Measurements from ENCODE around the gene TPSD1.

GRCh38 chr16:1278477-1278876 is 22.6 kb downstream of the TPSD1 start:
- TF ChIP-seq CTCF (conservative IDR thresholded peaks at IDR 0.05; ENCODE audit: low read depth in 2 of 2): no peak; a peak in 1 of 4 replicates
- TF ChIP-seq POLR2AphosphoS5 (IDR thresholded peaks at IDR 0.05; ENCODE audit: low read depth): no peak
- no peak for TF ChIP-seq EZH2phosphoT487 (IDR thresholded peaks at IDR 0.05; ENCODE audit: unreplicated experiment)
- no peak for TF ChIP-seq EZH2 (IDR thresholded peaks at IDR 0.05; ENCODE audit: low read depth, unreplicated experiment)
- no peak for TF ChIP-seq CREB1 (CRISPR knock-in tag; IDR thresholded peaks at IDR 0.05; ENCODE audit: low read depth)
- TF ChIP-seq, protein P1, sequence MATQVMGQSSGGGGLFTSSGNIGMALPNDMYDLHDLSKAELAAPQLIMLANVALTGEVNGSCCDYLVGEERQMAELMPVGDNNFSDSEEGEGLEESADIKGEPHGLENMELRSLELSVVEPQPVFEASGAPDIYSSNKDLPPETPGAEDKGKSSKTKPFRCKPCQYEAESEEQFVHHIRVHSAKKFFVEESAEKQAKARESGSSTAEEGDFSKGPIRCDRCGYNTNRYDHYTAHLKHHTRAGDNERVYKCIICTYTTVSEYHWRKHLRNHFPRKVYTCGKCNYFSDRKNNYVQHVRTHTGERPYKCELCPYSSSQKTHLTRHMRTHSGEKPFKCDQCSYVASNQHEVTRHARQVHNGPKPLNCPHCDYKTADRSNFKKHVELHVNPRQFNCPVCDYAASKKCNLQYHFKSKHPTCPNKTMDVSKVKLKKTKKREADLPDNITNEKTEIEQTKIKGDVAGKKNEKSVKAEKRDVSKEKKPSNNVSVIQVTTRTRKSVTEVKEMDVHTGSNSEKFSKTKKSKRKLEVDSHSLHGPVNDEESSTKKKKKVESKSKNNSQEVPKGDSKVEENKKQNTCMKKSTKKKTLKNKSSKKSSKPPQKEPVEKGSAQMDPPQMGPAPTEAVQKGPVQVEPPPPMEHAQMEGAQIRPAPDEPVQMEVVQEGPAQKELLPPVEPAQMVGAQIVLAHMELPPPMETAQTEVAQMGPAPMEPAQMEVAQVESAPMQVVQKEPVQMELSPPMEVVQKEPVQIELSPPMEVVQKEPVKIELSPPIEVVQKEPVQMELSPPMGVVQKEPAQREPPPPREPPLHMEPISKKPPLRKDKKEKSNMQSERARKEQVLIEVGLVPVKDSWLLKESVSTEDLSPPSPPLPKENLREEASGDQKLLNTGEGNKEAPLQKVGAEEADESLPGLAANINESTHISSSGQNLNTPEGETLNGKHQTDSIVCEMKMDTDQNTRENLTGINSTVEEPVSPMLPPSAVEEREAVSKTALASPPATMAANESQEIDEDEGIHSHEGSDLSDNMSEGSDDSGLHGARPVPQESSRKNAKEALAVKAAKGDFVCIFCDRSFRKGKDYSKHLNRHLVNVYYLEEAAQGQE (IDR thresholded peaks at IDR 0.05; ENCODE audit: unreplicated experiment): no peak
- no peak for TF ChIP-seq ZNF331 (CRISPR knock-in tag; IDR thresholded peaks at IDR 0.05; ENCODE audit: low read depth)
- TF ChIP-seq JUNB (IDR thresholded peaks at IDR 0.05; ENCODE audit: unreplicated experiment): no peak
- no peak for TF ChIP-seq ETS1 (IDR thresholded peaks at IDR 0.05)
- TF ChIP-seq ZNF114 (CRISPR knock-in tag; IDR thresholded peaks at IDR 0.05): no peak
- TF ChIP-seq STAT1 (IDR thresholded peaks at IDR 0.05; ENCODE audit: unreplicated experiment): no peak
